WTC11 (cell line): Measurements from ENCODE around the gene SLC39A2. TPM values are rescaled to one million over a fixed set of nuclear protein-coding genes. Genes with fewer than 3 reads are reported as not detected.

Experiments
- ATAC-seq: fragments of 200-7000 bp; cut with Tn5 transposase; 2 replicates; pipeline ENCODE4 v1.10.0; 2021; ENCODE audit warnings: mild to moderate bottlenecking, moderate library complexity
- CTCF ChIA-PET: fragments of 300-600 bp; sonication (Branson Sonifier 250); formaldehyde crosslinking; loops from one replicate; lab custom pipeline; 2021; ENCODE audit warnings: antibody characterized with exemption; lab: Charles Lee
- POLR2A ChIA-PET: fragments of 350-600 bp; sonication (Branson Sonifier 250); formaldehyde crosslinking; loops from one replicate; lab custom pipeline; 2021; ENCODE audit warnings: antibody characterized with exemption; lab: Charles Lee
- DNase-seq: peaks from one replicate; pipeline ENCODE4 v3.0.0; 2021; ENCODE audit warnings: low spot score
- H3K27ac Mint-ChIP-seq: 2 replicates; pipeline ENCODE4 v1.8.0; 2021; ENCODE audit warnings: mixed read lengths
- H3K27me3 Mint-ChIP-seq: 2 replicates; pipeline ENCODE4 v1.8.0; 2021; ENCODE audit warnings: low read depth, mild to moderate bottlenecking, moderate library complexity, mixed read lengths
- H3K36me3 Mint-ChIP-seq: 2 replicates; pipeline ENCODE4 v1.8.0; 2021; ENCODE audit warnings: mixed read lengths
- H3K4me1 Mint-ChIP-seq: 2 replicates; pipeline ENCODE4 v1.8.0; 2022; ENCODE audit warnings: mixed read lengths
- H3K4me3 Mint-ChIP-seq: 2 replicates; pipeline ENCODE4 v1.8.0; 2021; ENCODE audit warnings: mild to moderate bottlenecking, moderate library complexity, mixed read lengths
- H3K9me3 Mint-ChIP-seq: 2 replicates; pipeline ENCODE4 v1.8.0; 2021; ENCODE audit warnings: mixed read lengths
- ATF1 ChIP-seq: sonication (generic); formaldehyde crosslinking; IDR thresholded peaks from 2 replicates; pipeline ENCODE4 v1.8.1; 2023; ENCODE audit warnings: mild to moderate bottlenecking, moderate library complexity, missing genetic modification reagents
- CREB1 ChIP-seq: sonication (generic); formaldehyde crosslinking; IDR thresholded peaks from 2 replicates; pipeline ENCODE4 v1.8.0; 2023; ENCODE audit warnings: mild to moderate bottlenecking, missing genetic modification reagents
- FOXP1 ChIP-seq: sonication (generic); formaldehyde crosslinking; IDR thresholded peaks from 2 replicates; pipeline ENCODE4 v1.8.0; 2022; ENCODE audit warnings: missing genetic modification reagents, mild to moderate bottlenecking, moderate library complexity, borderline replicate concordance
- GRHL2 ChIP-seq: fragments of 250-450 bp; sonication (Bioruptor Pico); IDR thresholded peaks from 2 replicates; pipeline ENCODE4 v1.8.0; 2022; ENCODE audit warnings: mild to moderate bottlenecking, moderate library complexity; ENCODE audit not compliant: insufficient replicate concordance, severe bottlenecking
- KAT7 ChIP-seq: sonication (generic); formaldehyde crosslinking; IDR thresholded peaks from 2 replicates; pipeline ENCODE4 v1.8.1; 2023; ENCODE audit warnings: missing genetic modification reagents, mild to moderate bottlenecking, borderline replicate concordance
- MYBL2 ChIP-seq: sonication (generic); formaldehyde crosslinking; IDR thresholded peaks from 2 replicates; pipeline ENCODE4 v1.8.1; 2023; ENCODE audit warnings: mild to moderate bottlenecking, moderate library complexity, missing genetic modification reagents
- SMAD4 ChIP-seq: sonication (generic); formaldehyde crosslinking; IDR thresholded peaks from 2 replicates; pipeline ENCODE4 v1.8.0; 2022; ENCODE audit warnings: mild to moderate bottlenecking, missing genetic modification reagents
- ZNF121 ChIP-seq: sonication (generic); formaldehyde crosslinking; IDR thresholded peaks from 2 replicates; pipeline ENCODE4 v1.8.0; 2023; ENCODE audit warnings: missing genetic modification reagents
- ZNF219 ChIP-seq: sonication (generic); formaldehyde crosslinking; IDR thresholded peaks from 2 replicates; pipeline ENCODE4 v1.8.0; 2023; ENCODE audit warnings: missing genetic modification reagents, mild to moderate bottlenecking, borderline replicate concordance
- ZNF232 ChIP-seq: sonication (generic); formaldehyde crosslinking; IDR thresholded peaks from 2 replicates; pipeline ENCODE4 v1.8.0; 2022; ENCODE audit warnings: mild to moderate bottlenecking, missing genetic modification reagents
- total RNA-seq: library from RNA; stranded (reverse); gene quantifications from 3 replicates; pipeline ENCODE4 v1.2.3, GENCODE V29; 2021
- TF ChIP-seq, protein P1 (sequence below): sonication (generic); formaldehyde crosslinking; IDR thresholded peaks from 2 replicates; pipeline ENCODE4 v1.8.1; 2023; ENCODE audit warnings: mild to moderate bottlenecking, missing genetic modification reagents
- TF ChIP-seq, protein P2 (sequence below): sonication (generic); formaldehyde crosslinking; IDR thresholded peaks from 2 replicates; pipeline ENCODE4 v1.8.1; 2022; ENCODE audit warnings: mild to moderate bottlenecking, moderate library complexity, missing genetic modification reagents
- TF ChIP-seq, protein P3 (sequence below): fragments of 250-450 bp; sonication (Bioruptor Pico); IDR thresholded peaks from 2 replicates; pipeline ENCODE4 v2.1.2; 2022; ENCODE audit warnings: mild to moderate bottlenecking, moderate library complexity
- TF ChIP-seq, protein P4 (sequence below): sonication (generic); formaldehyde crosslinking; IDR thresholded peaks from 2 replicates; pipeline ENCODE4 v1.8.1; 2023; ENCODE audit warnings: mild to moderate bottlenecking, moderate library complexity, missing genetic modification reagents
- TF ChIP-seq, protein P5 (sequence below): sonication (generic); formaldehyde crosslinking; IDR thresholded peaks from 2 replicates; pipeline ENCODE4 v1.8.0; 2022; ENCODE audit warnings: mild to moderate bottlenecking, missing genetic modification reagents

The SLC39A2 gene
- total RNA-seq, 1 experiment from 2014 or later = not detected

DNA sequence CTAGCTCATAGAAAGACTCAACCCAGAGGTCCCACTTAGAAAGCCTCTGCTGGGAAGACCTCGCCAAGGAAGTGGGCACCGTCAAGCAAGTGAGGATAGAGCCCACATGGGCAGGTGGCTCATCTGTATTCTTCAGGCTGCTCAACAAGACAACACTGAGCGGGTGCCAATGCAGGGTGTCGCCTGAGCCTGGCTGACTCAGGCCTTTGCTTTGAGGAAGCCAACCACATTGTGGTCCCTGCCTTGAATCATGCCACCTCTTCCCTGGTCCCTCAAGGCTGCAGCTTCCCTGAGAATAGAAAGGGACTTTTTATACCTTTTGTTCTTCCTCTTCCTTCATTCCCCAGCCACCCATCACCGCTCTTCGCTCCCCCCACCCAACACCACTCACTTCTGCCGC is 37.7 kb downstream of the SLC39A2 start:
- no peak for ATAC-seq
- Mint-ChIP-seq H3K4me3 (no peak overlapping the region), H3K9me3 (no peaks in the 10 kb centered on the region), H3K36me3 (no peaks in the 10 kb centered on the region)
- CTCF ChIA-PET = interaction anchor here (0.6 to 12.2 kb wide), 3 partner anchors 22 to 75 kb away, joined by 3 to 104 read pairs (median 5); partner anchors contain the start of gene SLC39A2
- no peak for DNase-seq
- TF ChIP-seq ZNF121 (CRISPR knock-in tag) = no peak
- TF ChIP-seq ZNF232 (CRISPR knock-in tag) = no peak
- TF ChIP-seq, protein P1, sequence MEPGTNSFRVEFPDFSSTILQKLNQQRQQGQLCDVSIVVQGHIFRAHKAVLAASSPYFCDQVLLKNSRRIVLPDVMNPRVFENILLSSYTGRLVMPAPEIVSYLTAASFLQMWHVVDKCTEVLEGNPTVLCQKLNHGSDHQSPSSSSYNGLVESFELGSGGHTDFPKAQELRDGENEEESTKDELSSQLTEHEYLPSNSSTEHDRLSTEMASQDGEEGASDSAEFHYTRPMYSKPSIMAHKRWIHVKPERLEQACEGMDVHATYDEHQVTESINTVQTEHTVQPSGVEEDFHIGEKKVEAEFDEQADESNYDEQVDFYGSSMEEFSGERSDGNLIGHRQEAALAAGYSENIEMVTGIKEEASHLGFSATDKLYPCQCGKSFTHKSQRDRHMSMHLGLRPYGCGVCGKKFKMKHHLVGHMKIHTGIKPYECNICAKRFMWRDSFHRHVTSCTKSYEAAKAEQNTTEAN (CRISPR knock-in tag) = no peak
- TF ChIP-seq ZNF219 (CRISPR knock-in tag) = no peak
- no peak for TF ChIP-seq FOXP1 (CRISPR knock-in tag)
- TF ChIP-seq CREB1 (CRISPR knock-in tag) = no peak
- TF ChIP-seq, protein P2, sequence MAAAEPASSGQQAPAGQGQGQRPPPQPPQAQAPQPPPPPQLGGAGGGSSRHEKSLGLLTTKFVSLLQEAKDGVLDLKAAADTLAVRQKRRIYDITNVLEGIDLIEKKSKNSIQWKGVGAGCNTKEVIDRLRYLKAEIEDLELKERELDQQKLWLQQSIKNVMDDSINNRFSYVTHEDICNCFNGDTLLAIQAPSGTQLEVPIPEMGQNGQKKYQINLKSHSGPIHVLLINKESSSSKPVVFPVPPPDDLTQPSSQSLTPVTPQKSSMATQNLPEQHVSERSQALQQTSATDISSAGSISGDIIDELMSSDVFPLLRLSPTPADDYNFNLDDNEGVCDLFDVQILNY = no peak
- TF ChIP-seq ATF1 (CRISPR knock-in tag) = no peak
- TF ChIP-seq SMAD4 = no peak
- TF ChIP-seq GRHL2 (CRISPR knock-in tag) = no peak
- TF ChIP-seq, protein P3, sequence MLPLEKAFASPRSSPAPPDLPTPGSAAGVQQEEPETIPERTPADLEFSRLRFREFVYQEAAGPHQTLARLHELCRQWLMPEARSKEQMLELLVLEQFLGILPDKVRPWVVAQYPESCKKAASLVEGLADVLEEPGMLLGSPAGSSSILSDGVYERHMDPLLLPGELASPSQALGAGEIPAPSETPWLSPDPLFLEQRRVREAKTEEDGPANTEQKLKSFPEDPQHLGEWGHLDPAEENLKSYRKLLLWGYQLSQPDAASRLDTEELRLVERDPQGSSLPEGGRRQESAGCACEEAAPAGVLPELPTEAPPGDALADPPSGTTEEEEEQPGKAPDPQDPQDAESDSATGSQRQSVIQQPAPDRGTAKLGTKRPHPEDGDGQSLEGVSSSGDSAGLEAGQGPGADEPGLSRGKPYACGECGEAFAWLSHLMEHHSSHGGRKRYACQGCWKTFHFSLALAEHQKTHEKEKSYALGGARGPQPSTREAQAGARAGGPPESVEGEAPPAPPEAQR (CRISPR knock-in tag) = no peak
- no peak for TF ChIP-seq MYBL2 (CRISPR knock-in tag)
- no peak for TF ChIP-seq KAT7 (CRISPR knock-in tag)
- TF ChIP-seq, all 79 proteins: peak for 0
- H3K27me3 Mint-ChIP-seq = peaks cover 3% of the 10 kb centered on the region; the same call in 1 of the 2 replicates
- H3K27ac Mint-ChIP-seq = no peak overlapping the region
- H3K4me1 Mint-ChIP-seq = peaks cover 26% of the 10 kb centered on the region
- POLR2A ChIA-PET = no interaction called here

DNA sequence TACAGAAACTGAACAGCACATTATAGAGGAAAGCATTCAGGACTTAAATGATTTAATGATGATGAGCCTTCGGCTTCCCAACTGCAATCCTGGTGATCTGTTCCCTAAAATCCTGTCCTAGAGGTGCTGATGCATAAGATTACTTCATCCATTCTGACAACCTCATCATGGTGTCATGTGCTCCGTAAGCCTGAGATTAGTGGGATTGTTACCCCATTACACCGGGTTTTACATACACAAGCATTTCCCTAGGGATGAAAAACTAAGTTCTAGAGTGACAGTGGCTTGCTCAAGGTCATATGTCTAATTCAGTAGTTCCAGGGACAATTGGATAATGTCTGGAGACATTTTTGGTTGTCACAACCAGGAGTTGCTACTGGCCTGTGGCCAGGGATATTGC is 38.1 kb downstream of the SLC39A2 start:
- TF ChIP-seq, protein P4, sequence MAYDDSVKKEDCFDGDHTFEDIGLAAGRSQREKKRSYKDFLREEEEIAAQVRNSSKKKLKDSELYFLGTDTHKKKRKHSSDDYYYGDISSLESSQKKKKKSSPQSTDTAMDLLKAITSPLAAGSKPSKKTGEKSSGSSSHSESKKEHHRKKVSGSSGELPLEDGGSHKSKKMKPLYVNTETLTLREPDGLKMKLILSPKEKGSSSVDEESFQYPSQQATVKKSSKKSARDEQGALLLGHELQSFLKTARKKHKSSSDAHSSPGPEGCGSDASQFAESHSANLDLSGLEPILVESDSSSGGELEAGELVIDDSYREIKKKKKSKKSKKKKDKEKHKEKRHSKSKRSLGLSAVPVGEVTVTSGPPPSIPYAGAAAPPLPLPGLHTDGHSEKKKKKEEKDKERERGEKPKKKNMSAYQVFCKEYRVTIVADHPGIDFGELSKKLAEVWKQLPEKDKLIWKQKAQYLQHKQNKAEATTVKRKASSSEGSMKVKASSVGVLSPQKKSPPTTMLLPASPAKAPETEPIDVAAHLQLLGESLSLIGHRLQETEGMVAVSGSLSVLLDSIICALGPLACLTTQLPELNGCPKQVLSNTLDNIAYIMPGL = no peak
- TF ChIP-seq, protein P5, sequence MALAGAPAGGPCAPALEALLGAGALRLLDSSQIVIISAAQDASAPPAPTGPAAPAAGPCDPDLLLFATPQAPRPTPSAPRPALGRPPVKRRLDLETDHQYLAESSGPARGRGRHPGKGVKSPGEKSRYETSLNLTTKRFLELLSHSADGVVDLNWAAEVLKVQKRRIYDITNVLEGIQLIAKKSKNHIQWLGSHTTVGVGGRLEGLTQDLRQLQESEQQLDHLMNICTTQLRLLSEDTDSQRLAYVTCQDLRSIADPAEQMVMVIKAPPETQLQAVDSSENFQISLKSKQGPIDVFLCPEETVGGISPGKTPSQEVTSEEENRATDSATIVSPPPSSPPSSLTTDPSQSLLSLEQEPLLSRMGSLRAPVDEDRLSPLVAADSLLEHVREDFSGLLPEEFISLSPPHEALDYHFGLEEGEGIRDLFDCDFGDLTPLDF (CRISPR knock-in tag) = no peak

More for the DNA sequence above, 38.1 kb downstream of the SLC39A2 start:
- Mint-ChIP-seq H3K36me3 (no peaks in the 10 kb centered on the region), H3K4me3 (no peak overlapping the region), H3K4me1 (peaks cover 26% of the 10 kb centered on the region), H3K27ac (no peak overlapping the region), H3K27me3 (peaks cover 3% of the 10 kb centered on the region; the same call in 1 of the 2 replicates), H3K9me3 (no peaks in the 10 kb centered on the region)
- ChIA-PET POLR2A (no interaction called here), CTCF (interaction anchor here (0.6 to 12.2 kb wide), 2 partner anchors 22 to 76 kb away, joined by 5 to 104 read pairs; no protein-coding TSS in a partner anchor)
- DNase-seq = no peak
- ATAC-seq = no peak
